Thyroid gland (tissue), 4 donors: ENCODE measurements around the gene ETFDH. TPM values are rescaled to one million over a fixed set of nuclear protein-coding genes. Genes with fewer than 3 reads are reported as not detected.

Source experiments
- DNase-seq, 2 donors: peaks; one replicate each; pipeline ENCODE4 v3.0.0-alpha.2; 2019
- H3K27ac ChIP-seq, 3 donors: fragments of 200-600 bp; sonication (generic); 1 replicate in 2 of 3; 2 replicates in 1 of 3; pipeline ENCODE4 v1.5.1; 2016 to 2019; ENCODE audit warnings: mild to moderate bottlenecking in 1 of 3, moderate library complexity in 1 of 3
- H3K27me3 ChIP-seq: fragments of 200-600 bp; sonication (generic); one replicate; pipeline ENCODE4 v1.5.1; 2019
- H3K36me3 ChIP-seq, 2 donors: fragments of 200-600 bp; sonication (generic); one replicate each; pipeline ENCODE4 v1.5.1; 2016 to 2019
- H3K4me1 ChIP-seq, 2 donors: fragments of 200-600 bp; sonication (generic); one replicate each; pipeline ENCODE4 v1.5.1; 2017 to 2019
- H3K4me3 ChIP-seq, 3 donors: fragments of 200-600 bp; sonication (generic); replicated peaks in 1 of 3; 1 replicate in 2 of 3; 2 replicates in 1 of 3; pipeline ENCODE4 v1.5.1; 2016; ENCODE audit warnings: mild to moderate bottlenecking in 1 of 3
- H3K9me3 ChIP-seq: fragments of 200-600 bp; sonication (generic); one replicate; pipeline ENCODE4 v1.5.1; 2017
- CTCF ChIP-seq, 6 experiments: fragments of 200-600 bp in 3 of 6; fragments of 450-650 bp in 3 of 6; sonication (generic) in 3 of 6; IDR thresholded peaks; one replicate each; pipeline ENCODE4 v1.5.1; 2016 to 2019; ENCODE audit warnings: antibody characterized with exemption in 6 of 6, mild to moderate bottlenecking in 2 of 6, inconsistent platforms in 1 of 6, moderate library complexity in 1 of 6
- POLR2A ChIP-seq, 2 donors: fragments of 450-650 bp; IDR thresholded peaks; one replicate each; pipeline ENCODE4 v1.6.1; 2017; ENCODE audit warnings: antibody characterized with exemption in 2 of 2, mild to moderate bottlenecking in 2 of 2, moderate library complexity in 1 of 2
- WGBS, 2 donors: methylation state at CpG; one replicate each; pipeline ENCODE4 v1.1.5; 2017; 5-methylcytosine and 5-hydroxymethylcytosine counted together
- intact Hi-C: fragments of 100-400 bp; cut with DNase I; formaldehyde crosslinking; loops from one replicate; pipeline ENCODE4 v1.15.1; 2023
- total RNA-seq, 4 donors: library from RNA; depleted of rRNA; stranded (reverse); fragments of >200 nt; gene quantifications; one replicate each; pipeline ENCODE4 v1.2.3, GENCODE V29; 2016

The ETFDH gene
- total RNA-seq, 4 donors from 2014 or later = 32.6 to 64.0 (median 52.3) TPM

DNA sequence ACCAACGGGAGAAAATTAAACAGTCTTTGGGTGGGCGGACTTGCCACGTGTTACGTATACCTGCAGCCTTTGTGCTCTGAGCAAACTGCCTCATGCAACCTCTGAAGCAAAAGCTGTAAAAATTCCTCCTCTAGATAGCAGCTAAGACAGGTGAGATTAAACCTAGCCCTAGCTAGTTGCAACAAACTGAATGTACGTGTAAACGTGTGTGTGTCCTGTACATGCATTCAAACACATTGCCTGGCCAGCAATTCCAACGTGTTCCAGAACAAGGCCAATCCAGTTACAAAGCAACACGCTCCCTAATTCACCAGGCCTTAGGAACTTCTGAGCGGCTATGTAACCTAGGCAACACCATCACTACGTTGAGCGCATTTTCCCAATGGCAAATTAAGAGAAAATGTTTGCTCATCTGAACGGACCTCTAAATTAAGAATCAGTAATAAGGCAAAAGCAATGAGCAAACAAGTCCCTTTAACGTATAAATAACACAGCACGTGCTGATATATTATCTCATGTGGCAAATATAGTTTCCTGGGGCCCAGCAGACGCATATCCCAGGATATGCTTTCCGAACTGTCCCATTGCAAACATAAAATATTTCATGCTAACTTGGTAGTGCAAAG is 50.3 kb downstream of the ETFDH start:
- Histone ChIP-seq H3K4me3 (peak overlapping the region; percentile 64 to 92 (median 70)), H3K27me3 (no peaks in the 10 kb centered on the region), H3K9me3 (no peaks in the 10 kb centered on the region), H3K36me3 (peaks cover 8 to 19% of the 10 kb centered on the region in 2 donors), H3K27ac (peak overlapping the region in 2 of 3 donors; percentile 95 to 96), H3K4me1 (peaks cover 0 to 7% of the 10 kb centered on the region in 2 donors)
- DNase-seq = no peak
- TF ChIP-seq CTCF (IDR thresholded peaks at IDR 0.05) = no peak
- no peak for TF ChIP-seq POLR2A (IDR thresholded peaks at IDR 0.05)
- 13% methylated on average over 16 of the region's 16 CpGs for WGBS, 2 donors
- intact Hi-C loops = loop anchor here (10.0 kb wide), 1 partner anchor 722 kb away; no protein-coding TSS in a partner anchor

DNA sequence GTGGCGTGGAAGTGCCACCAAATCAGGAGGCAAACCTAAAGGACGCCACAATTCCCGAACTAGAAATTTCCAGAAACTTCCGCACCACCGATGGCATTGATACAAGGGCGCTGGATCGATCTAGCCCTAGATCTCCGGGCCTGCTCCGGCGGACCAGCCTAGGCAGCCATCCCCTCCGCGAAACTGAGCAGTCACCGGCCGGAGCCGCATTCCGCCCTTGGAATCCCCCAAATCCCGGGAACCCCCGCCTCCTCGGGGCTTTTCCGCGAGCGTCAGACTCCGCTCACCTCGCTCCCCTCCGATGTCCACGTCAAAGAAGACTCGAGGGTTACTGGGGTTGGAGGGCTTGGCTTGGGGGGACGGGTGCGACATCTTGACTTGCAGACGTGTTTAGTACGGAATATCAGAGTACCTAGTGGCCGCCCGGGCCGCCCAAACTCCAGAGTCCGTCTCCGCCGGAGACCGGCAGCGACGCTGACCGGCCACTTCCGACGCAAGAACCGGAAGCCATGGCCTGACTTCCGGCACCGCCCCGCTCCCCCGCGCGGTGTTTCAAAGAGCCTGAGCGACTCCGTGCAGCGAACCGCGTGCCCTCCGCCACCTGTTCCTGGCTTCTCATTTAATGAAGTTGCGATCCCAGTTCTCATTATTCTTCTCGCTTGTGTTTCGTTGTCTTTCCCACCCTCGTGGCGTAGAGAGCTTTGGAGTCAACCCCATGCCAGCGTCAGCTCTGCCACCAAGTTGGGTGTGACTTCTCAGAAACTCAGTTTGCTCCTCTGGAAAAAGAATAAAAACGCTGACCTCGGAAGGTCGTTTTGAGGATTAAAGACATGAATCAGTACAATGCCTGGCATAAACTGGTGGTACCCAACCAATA is 51.1 kb downstream of the ETFDH start, which contains the start of gene PPID:
Gene PPID, minus strand, starts transcription at position 480 of the 877 bp plus-strand sequence. Its CDS starts 108 bp downstream, at position 372.
- Histone ChIP-seq H3K9me3 (no peaks in the 10 kb centered on the region), H3K27me3 (no peaks in the 10 kb centered on the region), H3K36me3 (peaks cover 2 to 11% of the 10 kb centered on the region in 2 donors), H3K4me3 (peak within 1 kb of the TSS; percentile 64 to 92 (median 70)), H3K27ac (peak within 1 kb of the TSS; percentile 56 to 96 (median 95)), H3K4me1 (peaks cover 0 to 7% of the 10 kb centered on the region in 2 donors)
- TF ChIP-seq POLR2A (IDR thresholded peaks at IDR 0.05) = peak in 1 of 2 donors; percentile 80
- no peak for TF ChIP-seq CTCF (IDR thresholded peaks at IDR 0.05)
- peak; percentile 74 to 82 for DNase-seq
- WGBS, 2 donors = 0% methylated on average over 40 to 64 of the region's 65 CpGs
- intact Hi-C loops = loop anchor here (10.0 kb wide), 1 partner anchor 722 kb away; no protein-coding TSS in a partner anchor

- intact Hi-C loops = loop anchor here (10.0 kb wide), 1 partner anchor 720 kb away; no protein-coding TSS in a partner anchor
- no peak overlapping the region for H3K27ac ChIP-seq
- WGBS, 2 donors = 76 to 82% methylated on average over 4 of the region's 4 CpGs
- no peak for TF ChIP-seq CTCF (IDR thresholded peaks at IDR 0.05)
- no peak for TF ChIP-seq POLR2A (IDR thresholded peaks at IDR 0.05)
- peaks cover 0 to 7% of the 10 kb centered on the region in 2 donors for H3K4me1 ChIP-seq
- H3K36me3 ChIP-seq = no peaks in the 10 kb centered on the region
- no peak overlapping the region for H3K4me3 ChIP-seq
- no peaks in the 10 kb centered on the region for H3K9me3 ChIP-seq
- no peak for DNase-seq
- H3K27me3 ChIP-seq = no peaks in the 10 kb centered on the region
Observed at GRCh38 chr4:158724637-158725036, 52.5 kb downstream of the ETFDH start.

- peaks cover 0 to 7% of the 10 kb centered on the region in 2 donors for H3K4me1 ChIP-seq
- WGBS, 2 donors = 81 to 83% methylated on average over 6 of the region's 6 CpGs
- H3K27ac ChIP-seq = no peak overlapping the region
- DNase-seq = no peak
- TF ChIP-seq POLR2A (IDR thresholded peaks at IDR 0.05) = no peak
- TF ChIP-seq CTCF (IDR thresholded peaks at IDR 0.05) = no peak
- no peaks in the 10 kb centered on the region for H3K36me3 ChIP-seq
- H3K27me3 ChIP-seq = no peaks in the 10 kb centered on the region
- H3K4me3 ChIP-seq = no peak overlapping the region
- intact Hi-C loops = loop anchor here (10.0 kb wide), 1 partner anchor 718 kb away; no protein-coding TSS in a partner anchor
- H3K9me3 ChIP-seq = no peaks in the 10 kb centered on the region
Observed at GRCh38 chr4:158726633-158727032, 54.5 kb downstream of the ETFDH start.
